ENCODE results near the gene COL4A6.

DNA sequence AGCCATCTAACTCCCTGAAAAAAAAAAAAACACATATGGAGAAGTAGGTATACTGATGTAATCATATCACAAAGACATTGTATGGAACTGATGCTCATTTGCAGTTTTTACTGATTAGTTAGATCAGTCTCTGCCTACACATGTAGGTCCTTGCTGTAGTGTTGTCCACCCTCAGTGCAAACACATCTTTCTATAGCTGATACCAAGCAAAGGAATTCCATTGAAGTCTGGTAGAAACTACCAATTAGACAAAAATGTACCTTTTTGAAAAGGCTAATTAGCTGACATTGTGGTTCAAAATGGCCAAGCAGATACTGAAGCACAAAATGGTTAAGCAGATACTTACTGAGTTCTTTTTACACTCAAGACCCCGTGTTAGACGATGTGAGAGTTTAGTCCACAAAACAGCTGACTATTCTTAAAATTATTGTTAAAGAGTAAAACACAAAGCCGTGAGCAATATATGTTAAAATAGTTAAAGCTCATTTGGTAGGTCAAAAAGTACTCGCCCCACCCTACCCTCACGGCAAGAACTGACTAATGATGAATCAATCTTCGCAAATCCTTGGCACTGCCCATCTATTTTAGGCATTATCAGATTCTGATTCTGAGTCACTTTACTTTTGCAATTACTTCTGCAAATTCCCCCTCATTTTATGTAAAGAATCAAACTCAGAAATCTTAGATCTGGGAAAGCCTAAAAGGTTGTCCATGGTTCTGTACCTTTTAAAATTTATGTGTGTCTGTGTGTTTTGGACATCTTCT lies 40.4 kb downstream of the COL4A6 start:
- TF ChIP-seq, protein P1, sequence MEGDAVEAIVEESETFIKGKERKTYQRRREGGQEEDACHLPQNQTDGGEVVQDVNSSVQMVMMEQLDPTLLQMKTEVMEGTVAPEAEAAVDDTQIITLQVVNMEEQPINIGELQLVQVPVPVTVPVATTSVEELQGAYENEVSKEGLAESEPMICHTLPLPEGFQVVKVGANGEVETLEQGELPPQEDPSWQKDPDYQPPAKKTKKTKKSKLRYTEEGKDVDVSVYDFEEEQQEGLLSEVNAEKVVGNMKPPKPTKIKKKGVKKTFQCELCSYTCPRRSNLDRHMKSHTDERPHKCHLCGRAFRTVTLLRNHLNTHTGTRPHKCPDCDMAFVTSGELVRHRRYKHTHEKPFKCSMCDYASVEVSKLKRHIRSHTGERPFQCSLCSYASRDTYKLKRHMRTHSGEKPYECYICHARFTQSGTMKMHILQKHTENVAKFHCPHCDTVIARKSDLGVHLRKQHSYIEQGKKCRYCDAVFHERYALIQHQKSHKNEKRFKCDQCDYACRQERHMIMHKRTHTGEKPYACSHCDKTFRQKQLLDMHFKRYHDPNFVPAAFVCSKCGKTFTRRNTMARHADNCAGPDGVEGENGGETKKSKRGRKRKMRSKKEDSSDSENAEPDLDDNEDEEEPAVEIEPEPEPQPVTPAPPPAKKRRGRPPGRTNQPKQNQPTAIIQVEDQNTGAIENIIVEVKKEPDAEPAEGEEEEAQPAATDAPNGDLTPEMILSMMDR (IDR thresholded peaks at IDR 0.05), result no peak
- TF ChIP-seq POLR2A (IDR thresholded peaks at IDR 0.05) (no peak), EP300 (IDR thresholded peaks at IDR 0.05) (no peak)
